NCI-H510A (cell line): Measurements from ENCODE around the gene GMIP.

ENCODE experiments used
- DNase-seq: peaks from one replicate; lab custom pipeline; 2025; lab: John Stamatoyannopoulos, UW

GMIP gene

GRCh38 chr19:19657397-19657783 is 13.9 kb upstream of the GMIP start:
- DNase-seq, result no peak

- DNase-seq, result no peak
These were observed 13.3 kb upstream of the GMIP start for GRCh38 chr19:19656451-19657396.

- no peak for DNase-seq
These were observed 12.3 kb upstream of the GMIP start for GRCh38 chr19:19655641-19656343.

- DNase-seq, result no peak
These were observed 11.7 kb upstream of the GMIP start for GRCh38 chr19:19655051-19655594.

- no peak for DNase-seq
These were observed 11.0 kb upstream of the GMIP start for GRCh38 chr19:19654441-19654840.

- DNase-seq, result no peak
These were observed 10.2 kb upstream of the GMIP start for GRCh38 chr19:19653597-19654147.

GRCh38 chr19:19652482-19653295 is 9.2 kb upstream of the GMIP start:
- no peak for DNase-seq

GRCh38 chr19:19651076-19651475 is 7.6 kb upstream of the GMIP start:
- no peak for DNase-seq

- no peak for DNase-seq
These were observed 6.9 kb upstream of the GMIP start for GRCh38 chr19:19650331-19650730.

GRCh38 chr19:19649580-19649995 is 6.1 kb upstream of the GMIP start:
- DNase-seq, result no peak

GRCh38 chr19:19649155-19649554 is 5.7 kb upstream of the GMIP start:
- no peak for DNase-seq

GRCh38 chr19:19647037-19647835 is 3.8 kb upstream of the GMIP start:
- no peak for DNase-seq

- DNase-seq, result no peak
These were observed 1.9 kb upstream of the GMIP start for GRCh38 chr19:19645233-19645870.

GRCh38 chr19:19644054-19644388 is 564 bp upstream of the GMIP start:
- no peak for DNase-seq

- DNase-seq, result no peak
These were observed 825 bp downstream of the GMIP start for GRCh38 chr19:19642506-19643157.

GRCh38 chr19:19637523-19638251 is 5.8 kb downstream of the GMIP start:
- no peak for DNase-seq

- DNase-seq, result no peak
These were observed 6.3 kb downstream of the GMIP start for GRCh38 chr19:19637186-19637522.

GRCh38 chr19:19636573-19637185 is 6.8 kb downstream of the GMIP start:
- DNase-seq, result no peak

GRCh38 chr19:19635313-19635702 is 8.1 kb downstream of the GMIP start:
- DNase-seq, result no peak
